K562 (cell line): ENCODE measurements around the gene PALS1. TPM values are rescaled to one million over a fixed set of nuclear protein-coding genes. Genes with fewer than 3 reads are reported as not detected.

Experiments
- ATAC-seq: fragments of 200-7000 bp; cut with Tn5 transposase; 3 replicates; pipeline ENCODE4 v1.9.1; 2020; ENCODE audit warnings: moderate library complexity
- BruUV-seq: library from RNA; stranded (reverse); fragments of 400-500 nt; replicated peaks from 2 replicates; lab custom pipeline; 2021; lab: Mats Ljungman, UMichigan
- CTCF ChIA-PET: fragments of 300-600 bp; formaldehyde crosslinking; extraction: SDS; loops from one replicate; lab custom pipeline; 2021; ENCODE audit warnings: low intra/inter-chr PET ratio; lab: Yijun Ruan, JAX
- POLR2A ChIA-PET: fragments of 300-600, 350-650 bp; sonication (Branson Sonifier 250); formaldehyde crosslinking; extraction: SDS; loops from one replicate; lab custom pipeline; 2021; ENCODE audit warnings: antibody characterized with exemption, inconsistent platforms; lab: Yijun Ruan, JAX
- DNase-seq, 4 experiments: peaks; one replicate each; pipeline versions ENCODE4 v3.0.0 to v3.0.0-alpha.2; 2011 to 2018; ENCODE audit warnings: low spot score in 3 of 4, mixed read lengths in 3 of 4; ENCODE audit errors: extremely low read depth in 1 of 4
- FAIRE-seq: peaks from 2 replicates; lab custom pipeline; 2011; peaks lifted over from hg19 to GRCh38; lab: Jason Lieb, UNC
- H2AFZ ChIP-seq: 2 replicates; pipeline ENCODE4 v1.6.0; 2011; ENCODE audit warnings: low read depth, low read length, control low read depth, inconsistent platforms
- H3K27ac ChIP-seq: fragments of 200-600 bp; 3 replicates; pipeline ENCODE4 v1.8.0; 2011; ENCODE audit warnings: low read depth, mild to moderate bottlenecking, control low read depth, inconsistent platforms, low read length, moderate library complexity, mixed read lengths; ENCODE audit errors: extremely low read depth
- H3K27me3 ChIP-seq, 2 experiments: fragments of 300-600 bp in 1 of 2; 2 replicates in 1 of 2; 3 replicates in 1 of 2; pipeline versions ENCODE4 v1.6.0 to v1.8.0; 2011; ENCODE audit warnings: inconsistent platforms in 2 of 2, low read length in 2 of 2, mild to moderate bottlenecking in 1 of 2, mixed read lengths in 1 of 2, moderate library complexity in 1 of 2; ENCODE audit not compliant: control insufficient read depth in 2 of 2, insufficient read depth in 2 of 2
- H3K36me3 ChIP-seq: fragments of 300-600 bp; 3 replicates; pipeline ENCODE4 v1.8.0; 2011; ENCODE audit warnings: mild to moderate bottlenecking, low read length, inconsistent platforms; ENCODE audit not compliant: control insufficient read depth, insufficient read depth
- H3K4me1 ChIP-seq, 2 experiments: fragments of 200-600 bp in 1 of 2; replicated peaks in 1 of 2; 2 replicates in 1 of 2; 3 replicates in 1 of 2; pipeline versions ENCODE4 v1.5.1 to v1.8.0; 2011; ENCODE audit warnings: inconsistent platforms in 2 of 2, low read length in 2 of 2, mild to moderate bottlenecking in 1 of 2, mixed read lengths in 1 of 2, moderate library complexity in 1 of 2; ENCODE audit not compliant: control insufficient read depth in 2 of 2, insufficient read depth in 2 of 2
- H3K4me2 ChIP-seq: 2 replicates; pipeline ENCODE4 v1.6.1; 2011; ENCODE audit warnings: low read length, control low read depth, inconsistent platforms, mixed read lengths; ENCODE audit not compliant: insufficient read depth
- H3K4me3 ChIP-seq: fragments of 200-600 bp; sonication (generic), shearing (Covaris generic); 2 replicates; pipeline ENCODE4 v1.5.1; 2016; ENCODE audit warnings: control low read depth, inconsistent platforms
- H3K79me2 ChIP-seq: fragments of 200-600 bp; 3 replicates; pipeline ENCODE4 v1.8.0; 2011; ENCODE audit warnings: low read length, inconsistent platforms; ENCODE audit not compliant: control insufficient read depth, insufficient read depth
- H3K9ac ChIP-seq, 2 experiments: 2 replicates each; pipeline versions ENCODE4 v1.6.0 to v1.6.1; 2011; ENCODE audit warnings: low read depth in 2 of 2, low read length in 2 of 2, control low read depth in 1 of 2, inconsistent platforms in 1 of 2, mild to moderate bottlenecking in 1 of 2, mixed read lengths in 1 of 2; ENCODE audit not compliant: insufficient read depth in 1 of 2
- H3K9me1 ChIP-seq: one replicate; pipeline ENCODE4 v1.6.0; 2011; ENCODE audit warnings: inconsistent platforms, mild to moderate bottlenecking, low read length, moderate library complexity; ENCODE audit not compliant: control insufficient read depth, insufficient read depth
- H3K9me3 ChIP-seq: replicated peaks from 2 replicates; pipeline ENCODE4 v1.5.1; 2011; ENCODE audit warnings: low read depth, low read length, inconsistent platforms; ENCODE audit not compliant: control insufficient read depth, insufficient read depth
- H4K20me1 ChIP-seq: replicated peaks from 2 replicates; pipeline ENCODE4 v1.6.1; 2011; ENCODE audit warnings: low read length, inconsistent platforms, mixed read lengths; ENCODE audit not compliant: control insufficient read depth, insufficient read depth
- BMI1 ChIP-seq: fragments of 150-350 bp; IDR thresholded peaks from 2 replicates; pipeline ENCODE4 v1.6.1; 2014; ENCODE audit warnings: low read length
- CHCHD3 ChIP-seq: fragments of 250-450 bp; sonication (Bioruptor Pico); IDR thresholded peaks from 2 replicates; pipeline ENCODE4 v2.1.2; 2022; ENCODE audit warnings: mild to moderate bottlenecking
- FOS ChIP-seq: IDR thresholded peaks from 3 replicates; pipeline ENCODE4 v1.6.1; 2011; ENCODE audit not compliant: insufficient read length; ENCODE audit errors: extremely low read depth
- HDAC8 ChIP-seq: fragments of 450-650 bp; IDR thresholded peaks from 2 replicates; pipeline ENCODE4 v1.6.1; 2016; ENCODE audit warnings: mild to moderate bottlenecking, missing genetic modification characterization, moderate library complexity, missing compliant biosample characterization
- KLF10 ChIP-seq: fragments of 250-450 bp; sonication (Bioruptor Pico); IDR thresholded peaks from 2 replicates; pipeline ENCODE4 v1.6.1; 2021; ENCODE audit warnings: matching md5 sums
- PTTG1 ChIP-seq: fragments of 450-650 bp; IDR thresholded peaks from 2 replicates; pipeline ENCODE4 v1.6.1; 2016; ENCODE audit warnings: low read depth, mild to moderate bottlenecking, missing genetic modification characterization, missing compliant biosample characterization
- SETDB1 ChIP-seq: IDR thresholded peaks from one replicate; pipeline ENCODE4 v1.6.1; 2012; ENCODE audit warnings: low read length, control low read depth, inconsistent platforms
- SMARCA5 ChIP-seq: fragments of 450-650 bp; IDR thresholded peaks from 2 replicates; pipeline ENCODE4 v1.6.1; 2016
- TRIM28 ChIP-seq: fragments of 450-650 bp; IDR thresholded peaks from 2 replicates; pipeline ENCODE4 v1.6.1; 2017
- WGBS: fragments of 100-300 bp; shearing (Covaris generic); methylation state at CpG from one replicate; pipeline ENCODE4 v1.1.6; 2016; ENCODE audit warnings: low coverage, mixed read lengths; ENCODE audit not compliant: insufficient coverage; ENCODE audit errors: missing lambda C conversion rate; 5-methylcytosine and 5-hydroxymethylcytosine counted together
- in situ Hi-C: fragments of 300-500 bp; cut with MboI; formaldehyde crosslinking; loops from 4 replicates; pipeline ENCODE4 v1.15.0; 2018; ENCODE audit warnings: inconsistent platforms, mixed read lengths
- intact Hi-C: fragments of 100-400 bp; cut with micrococcal nuclease; formaldehyde crosslinking; loops from 2 replicates; pipeline ENCODE4 v1.14.2; 2022
- polyA plus RNA-seq, 8 experiments: library from polyadenylated mRNA; depleted of rRNA in 4 of 8; stranded (reverse) in 5 of 8; unstranded in 3 of 8; fragments of >200 nt; fragmentation: Nextera tagmentation in 2 of 8; fragmentation: Illumina TruSeq in 1 of 8; extraction: Ambion mirVana in 2 of 8; extraction: Trizol in 1 of 8; gene quantifications; 2 replicates each; pipeline versions ENCODE4 v1.2.1 to v1.2.3, GENCODE V29; 2011 to 2014; ENCODE audit warnings: inconsistent platforms in 1 of 8, missing spikeins in 1 of 8
- total RNA-seq, 7 experiments: library from RNA; depleted of rRNA in 6 of 7; stranded (reverse); fragments of >200 nt in 6 of 7; fragmentation: Illumina TruSeq in 2 of 7; extraction: Trizol in 2 of 7; gene quantifications; 2 replicates each; pipeline versions ENCODE4 v1.2.1 to v1.2.3, GENCODE V29; 2011 to 2021; ENCODE audit warnings: low replicate concordance in 1 of 7
- TF ChIP-seq, protein P1 (sequence below), 2 experiments: fragments of 450-650 bp; IDR thresholded peaks; 2 replicates each; pipeline ENCODE4 v1.6.1; 2016

The PALS1 gene
- total and polyA plus RNA-seq, 9 of the 15 experiments (the other 6 are each of a cell fraction or from before 2014, with no cell fraction given), result 4.1 to 9.9 (median 7.2) TPM

DNA sequence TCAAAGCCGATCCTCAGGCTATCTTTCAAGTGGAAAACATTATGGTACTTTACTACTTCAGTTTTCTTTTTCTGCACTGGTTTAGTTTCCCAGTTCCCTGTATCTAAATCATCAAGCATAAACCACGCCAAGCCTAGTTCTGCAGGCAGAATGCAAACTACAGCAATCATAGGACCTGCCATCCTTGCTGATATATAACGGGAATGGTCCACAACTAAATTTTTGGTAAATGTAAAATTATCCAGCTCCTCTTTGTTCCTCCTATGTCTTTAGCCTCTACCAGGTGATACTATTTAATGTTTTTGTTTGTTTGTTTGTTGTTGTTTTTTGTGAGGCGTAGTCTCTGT is 19.3 kb upstream of the PALS1 start:
- no TSS peak for BruUV-seq
- H3K27ac ChIP-seq, result no peak overlapping the region
- TF ChIP-seq, protein P1, sequence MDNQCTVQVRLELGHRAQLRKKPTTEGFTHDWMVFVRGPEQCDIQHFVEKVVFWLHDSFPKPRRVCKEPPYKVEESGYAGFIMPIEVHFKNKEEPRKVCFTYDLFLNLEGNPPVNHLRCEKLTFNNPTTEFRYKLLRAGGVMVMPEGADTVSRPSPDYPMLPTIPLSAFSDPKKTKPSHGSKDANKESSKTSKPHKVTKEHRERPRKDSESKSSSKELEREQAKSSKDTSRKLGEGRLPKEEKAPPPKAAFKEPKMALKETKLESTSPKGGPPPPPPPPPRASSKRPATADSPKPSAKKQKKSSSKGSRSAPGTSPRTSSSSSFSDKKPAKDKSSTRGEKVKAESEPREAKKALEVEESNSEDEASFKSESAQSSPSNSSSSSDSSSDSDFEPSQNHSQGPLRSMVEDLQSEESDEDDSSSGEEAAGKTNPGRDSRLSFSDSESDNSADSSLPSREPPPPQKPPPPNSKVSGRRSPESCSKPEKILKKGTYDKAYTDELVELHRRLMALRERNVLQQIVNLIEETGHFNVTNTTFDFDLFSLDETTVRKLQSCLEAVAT (IDR thresholded peaks at IDR 0.05), result no peak
- TF ChIP-seq TRIM28, result no peak
- no peak for TF ChIP-seq FOS
- no peak for TF ChIP-seq SETDB1
- TF ChIP-seq BMI1, result no peak
- TF ChIP-seq KLF10 (CRISPR knock-in tag), result no peak
- no peak for TF ChIP-seq SMARCA5
- no peak for TF ChIP-seq PTTG1
- TF ChIP-seq CHCHD3, result no peak
- TF ChIP-seq HDAC8 (tag), result no peak
- ATAC-seq (no peak), DNase-seq (no peak), FAIRE-seq (no peak)
- no peak overlapping the region for H2AFZ ChIP-seq
- no peaks in the 10 kb centered on the region for H3K27me3 ChIP-seq
- no peaks in the 10 kb centered on the region for H3K4me1 ChIP-seq
- intact Hi-C loops, result no loop called here
- no peaks in the 10 kb centered on the region for H4K20me1 ChIP-seq
- WGBS, result 11% methylated on average over 4 of the region's 4 CpGs
- no peak overlapping the region for H3K4me2 ChIP-seq
- H3K9me1 ChIP-seq, result no peaks in the 10 kb centered on the region
- in situ Hi-C loops, result no loop called here
- no peak overlapping the region for H3K9ac ChIP-seq
- no peaks in the 10 kb centered on the region for H3K36me3 ChIP-seq
- CTCF ChIA-PET, result no interaction called here
- POLR2A ChIA-PET, result no interaction called here
- no peaks in the 10 kb centered on the region for H3K79me2 ChIP-seq
- no peak overlapping the region for H3K4me3 ChIP-seq
- no peaks in the 10 kb centered on the region for H3K9me3 ChIP-seq
